ENCODE data around the gene INPP5A. TPM values are rescaled to one million over a fixed set of nuclear protein-coding genes. Genes with fewer than 3 reads are reported as not detected.

Gene INPP5A
- total RNA-seq, 1 experiment from 2014 or later: 12.3 TPM

GRCh38 chr10:132710036-132710686, 172.6 kb downstream of the INPP5A start (continued):
- no peak for TF ChIP-seq ZFX (IDR thresholded peaks at IDR 0.05)

GRCh38 chr10:132710746-132711612, 173.4 kb downstream of the INPP5A start:
- Histone ChIP-seq H3K4me2 (ENCODE audit: low read length) (no peak overlapping the region), H3K79me2 (ENCODE audit: insufficient read depth, low read length) (no peaks in the 10 kb centered on the region), H4K20me1 (ENCODE audit: insufficient read depth) (no peaks in the 10 kb centered on the region), H3K4me3 (replicated peaks in 1 of 2; ENCODE audit: low read depth in 1 of 2, low read length in 2 of 2) (no peak overlapping the region), H3K27me3 (ENCODE audit: insufficient read depth, low read length) (no peaks in the 10 kb centered on the region), H3K9me2 (ENCODE audit: insufficient read depth) (no peaks in the 10 kb centered on the region), H3K9ac (ENCODE audit: low read length) (no peak overlapping the region), H3K4me1 (ENCODE audit: control insufficient read depth in 1 of 2, insufficient read depth in 2 of 2, low read length in 2 of 2) (no peaks in the 10 kb centered on the region), H3K36me3 (ENCODE audit: control insufficient read depth in 1 of 2, insufficient read depth in 2 of 2, low read length in 2 of 2) (no peaks in the 10 kb centered on the region), H3K27ac (ENCODE audit: low read depth, low read length) (no peak overlapping the region), H3K9me3 (ENCODE audit: control insufficient read depth in 1 of 2, insufficient read depth in 1 of 2, low read depth in 1 of 2, low read length in 2 of 2) (no peaks in the 10 kb centered on the region), H2AFZ (ENCODE audit: low read depth, low read length, poor library complexity, severe bottlenecking) (no peak overlapping the region)
- ChIA-PET POLR2A (no interaction called here), RAD21 (ENCODE audit: low non-redundant PET in 1 of 2, low total read pairs in 2 of 2, uncharacterized antibody in 2 of 2, unreplicated experiment in 2 of 2) (no interaction called here), CTCF (no interaction called here)
- intact Hi-C loops (cut with micrococcal nuclease): no loop called here
- ATAC-seq: no peak
- no peak for DNase-seq (ENCODE audit: low read depth, low spot score)
- BruUV-seq (replicated peaks): no TSS peak
- TF ChIP-seq EZH2phosphoT487 (IDR thresholded peaks at IDR 0.05; ENCODE audit: borderline replicate concordance) (no peak), ZNF274 (IDR thresholded peaks at IDR 0.05; ENCODE audit: low read depth, low read length) (no peak), EGR1 (IDR thresholded peaks at IDR 0.05; ENCODE audit: low read depth) (no peak), CBX3 (IDR thresholded peaks at IDR 0.05; ENCODE audit: low read depth) (no peak)

GRCh38 chr10:132711613-132712121, 174.1 kb downstream of the INPP5A start:
- POLR2A ChIA-PET: no interaction called here
- Histone ChIP-seq H3K9me3 (ENCODE audit: control insufficient read depth in 1 of 2, insufficient read depth in 1 of 2, low read depth in 1 of 2, low read length in 2 of 2) (no peaks in the 10 kb centered on the region), H2AFZ (ENCODE audit: low read depth, low read length, poor library complexity, severe bottlenecking) (no peak overlapping the region), H3K4me3 (replicated peaks in 1 of 2; ENCODE audit: low read depth in 1 of 2, low read length in 2 of 2) (no peak overlapping the region), H3K27ac (ENCODE audit: low read depth, low read length) (no peak overlapping the region), H3K79me2 (ENCODE audit: insufficient read depth, low read length) (no peaks in the 10 kb centered on the region), H4K20me1 (ENCODE audit: insufficient read depth) (no peaks in the 10 kb centered on the region), H3K9me2 (ENCODE audit: insufficient read depth) (no peaks in the 10 kb centered on the region), H3K4me1 (ENCODE audit: control insufficient read depth in 1 of 2, insufficient read depth in 2 of 2, low read length in 2 of 2) (no peaks in the 10 kb centered on the region), H3K27me3 (ENCODE audit: insufficient read depth, low read length) (no peaks in the 10 kb centered on the region), H3K9ac (ENCODE audit: low read length) (no peak overlapping the region), H3K36me3 (ENCODE audit: control insufficient read depth in 1 of 2, insufficient read depth in 2 of 2, low read length in 2 of 2) (no peaks in the 10 kb centered on the region), H3K4me2 (ENCODE audit: low read length) (no peak overlapping the region)
- intact Hi-C loops (cut with micrococcal nuclease): no loop called here
- RAD21 ChIA-PET (ENCODE audit: low non-redundant PET in 1 of 2, low total read pairs in 2 of 2, uncharacterized antibody in 2 of 2, unreplicated experiment in 2 of 2): no interaction called here
- ATAC-seq: no peak
- TF ChIP-seq MAX (IDR thresholded peaks at IDR 0.05) (no peak), SP1 (IDR thresholded peaks at IDR 0.05; ENCODE audit: low read depth) (no peak), ATF3 (IDR thresholded peaks at IDR 0.05) (no peak), CEBPB (IDR thresholded peaks at IDR 0.05; ENCODE audit: low read depth) (no peak), RAD21 (IDR thresholded peaks at IDR 0.05; ENCODE audit: low read depth) (no peak), POLR2A (IDR thresholded peaks at IDR 0.05; ENCODE audit: borderline replicate concordance, extremely low read depth, insufficient read depth, insufficient read length) (no peak), SRF (IDR thresholded peaks at IDR 0.05; ENCODE audit: low read depth) (no peak), ZFX (IDR thresholded peaks at IDR 0.05) (no peak), CTCF (IDR thresholded peaks at IDR 0.05 in 2 of 3, conservative IDR thresholded peaks at IDR 0.05 in 1 of 3; ENCODE audit: borderline replicate concordance in 1 of 3, insufficient read depth in 1 of 3, low read depth in 2 of 3, low read length in 2 of 3) (no peak), EZH2phosphoT487 (IDR thresholded peaks at IDR 0.05; ENCODE audit: borderline replicate concordance) (no peak)
- BruUV-seq (replicated peaks): no TSS peak
- no peak for DNase-seq (ENCODE audit: low read depth, low spot score)
- CTCF ChIA-PET: no interaction called here
